Astrocyte (in vitro differentiated cells and primary cell): ENCODE measurements around the gene CTIF.

Experiments used
- CTCF ChIP-seq: IDR thresholded peaks from 2 replicates; pipeline ENCODE4 v1.5.1; 2011; ENCODE audit warnings: low read depth, mild to moderate bottlenecking, inconsistent platforms, low read length, moderate library complexity; ENCODE audit not compliant: insufficient read depth
- EZH2 ChIP-seq: IDR thresholded peaks from 2 replicates; pipeline ENCODE4 v1.6.1; 2012; ENCODE audit warnings: mild to moderate bottlenecking, low read length, inconsistent platforms; ENCODE audit not compliant: insufficient read depth

- TF ChIP-seq CTCF (no peak), EZH2 (no peak)
Observed at GRCh38 chr18:48551100-48551499, 12.3 kb downstream of the CTIF start.
